ENCODE data around the gene EHD4.

The EHD4 gene

GRCh38 chr15:41856262-41856661 is 116.1 kb downstream of the EHD4 start:
- no peak for TF ChIP-seq CTCF (conservative IDR thresholded peaks at IDR 0.05; ENCODE audit: low read depth, low read length)
- H4K20me1 ChIP-seq (ENCODE audit: insufficient read depth) = no peaks in the 10 kb centered on the region
- no peak overlapping the region for H3K4me3 ChIP-seq (IDR thresholded peaks at IDR 0.05; ENCODE audit: insufficient read depth, low read depth, low read length)
- H3K9ac ChIP-seq = no peak overlapping the region
- H3K4me1 ChIP-seq (ENCODE audit: low read depth, poor library complexity, severe bottlenecking) = no peaks in the 10 kb centered on the region
- no peak overlapping the region for H2AFZ ChIP-seq (ENCODE audit: low read depth)
- no peak overlapping the region for H3K27ac ChIP-seq
- H3K4me2 ChIP-seq = no peak overlapping the region
- no peaks in the 10 kb centered on the region; the same call in 1 of the 2 replicates for H3K27me3 ChIP-seq (ENCODE audit: insufficient read depth, low read depth)
- no peaks in the 10 kb centered on the region for H3K36me3 ChIP-seq (ENCODE audit: insufficient read depth)
- H3K79me2 ChIP-seq (ENCODE audit: insufficient read depth, low read depth) = no peaks in the 10 kb centered on the region

- no peaks in the 10 kb centered on the region for H3K27me3 ChIP-seq (ENCODE audit: insufficient read depth, low read depth)
- H4K20me1 ChIP-seq (ENCODE audit: insufficient read depth) = no peaks in the 10 kb centered on the region
- no peak overlapping the region for H3K4me3 ChIP-seq (IDR thresholded peaks at IDR 0.05; ENCODE audit: insufficient read depth, low read depth, low read length)
- H3K4me1 ChIP-seq (ENCODE audit: low read depth, poor library complexity, severe bottlenecking) = no peaks in the 10 kb centered on the region
- no peak overlapping the region for H3K4me2 ChIP-seq
- no peak overlapping the region for H3K27ac ChIP-seq
- no peak overlapping the region for H3K9ac ChIP-seq
- H3K79me2 ChIP-seq (ENCODE audit: insufficient read depth, low read depth) = no peaks in the 10 kb centered on the region
- TF ChIP-seq CTCF (conservative IDR thresholded peaks at IDR 0.05; ENCODE audit: low read depth, low read length) = no peak
- no peak overlapping the region for H2AFZ ChIP-seq (ENCODE audit: low read depth)
- H3K36me3 ChIP-seq (ENCODE audit: insufficient read depth) = no peaks in the 10 kb centered on the region
These were observed 116.9 kb downstream of the EHD4 start for GRCh38 chr15:41855261-41855961.

GRCh38 chr15:41854443-41854842 is 117.9 kb downstream of the EHD4 start:
- Histone ChIP-seq H3K9ac (no peak overlapping the region), H3K4me2 (no peak overlapping the region), H4K20me1 (ENCODE audit: insufficient read depth) (no peaks in the 10 kb centered on the region), H3K4me1 (ENCODE audit: low read depth, poor library complexity, severe bottlenecking) (no peaks in the 10 kb centered on the region), H3K36me3 (ENCODE audit: insufficient read depth) (no peaks in the 10 kb centered on the region), H3K27ac (no peak overlapping the region), H3K79me2 (ENCODE audit: insufficient read depth, low read depth) (no peaks in the 10 kb centered on the region), H3K27me3 (ENCODE audit: insufficient read depth, low read depth) (no peaks in the 10 kb centered on the region), H2AFZ (ENCODE audit: low read depth) (no peak overlapping the region), H3K4me3 (IDR thresholded peaks at IDR 0.05; ENCODE audit: insufficient read depth, low read depth, low read length) (no peak overlapping the region)
- no peak for TF ChIP-seq CTCF (conservative IDR thresholded peaks at IDR 0.05; ENCODE audit: low read depth, low read length)

GRCh38 chr15:41853831-41854230 is 118.5 kb downstream of the EHD4 start:
- H3K36me3 ChIP-seq (ENCODE audit: insufficient read depth) = no peaks in the 10 kb centered on the region
- no peaks in the 10 kb centered on the region for H3K27me3 ChIP-seq (ENCODE audit: insufficient read depth, low read depth)
- H3K79me2 ChIP-seq (ENCODE audit: insufficient read depth, low read depth) = no peaks in the 10 kb centered on the region
- no peak overlapping the region for H2AFZ ChIP-seq (ENCODE audit: low read depth)
- H4K20me1 ChIP-seq (ENCODE audit: insufficient read depth) = no peaks in the 10 kb centered on the region
- no peaks in the 10 kb centered on the region for H3K4me1 ChIP-seq (ENCODE audit: low read depth, poor library complexity, severe bottlenecking)
- no peak overlapping the region for H3K4me3 ChIP-seq (IDR thresholded peaks at IDR 0.05; ENCODE audit: insufficient read depth, low read depth, low read length)
- no peak overlapping the region for H3K27ac ChIP-seq
- no peak overlapping the region for H3K4me2 ChIP-seq
- no peak for TF ChIP-seq CTCF (conservative IDR thresholded peaks at IDR 0.05; ENCODE audit: low read depth, low read length)
- H3K9ac ChIP-seq = no peak overlapping the region

Data from KMS-11 (cell line).